ENCODE data around the gene CRYGA. TPM values are rescaled to one million over a fixed set of nuclear protein-coding genes. Genes with fewer than 3 reads are reported as not detected.

The CRYGA gene
- polyA plus RNA-seq, 1 of the 3 experiments (the other 2 are of a cell fraction), result not detected

GRCh38 chr2:208186465-208186864, 23.1 kb upstream of the CRYGA start:
- Histone ChIP-seq H3K27me3 (ENCODE audit: insufficient read depth) (no peaks in the 10 kb centered on the region), H3K9ac (no peak overlapping the region), H4K20me1 (ENCODE audit: insufficient read depth) (no peaks in the 10 kb centered on the region), H3K4me3 (ENCODE audit: low read depth in 2 of 2, low read length in 1 of 2) (no peak overlapping the region), H3F3A (replicated peaks; ENCODE audit: insufficient read depth) (no peaks in the 10 kb centered on the region), H3K9me3 (no peaks in the 10 kb centered on the region), H3K4me2 (no peak overlapping the region), H3K79me2 (ENCODE audit: insufficient read depth) (no peaks in the 10 kb centered on the region), H3K9me2 (no peaks in the 10 kb centered on the region), H3K4me1 (ENCODE audit: control insufficient read depth in 1 of 2, insufficient read depth in 2 of 2, low read depth in 1 of 2, low read length in 1 of 2) (no peaks in the 10 kb centered on the region; a peak in 1 of 4 replicates), H2AFZ (ENCODE audit: low read depth) (no peak overlapping the region), H3K27ac (ENCODE audit: low read depth in 2 of 2, low read length in 1 of 2) (no peak overlapping the region), H3K36me3 (replicated peaks in 1 of 2; ENCODE audit: control insufficient read depth in 1 of 2, insufficient read depth in 2 of 2, low read length in 1 of 2) (no peaks in the 10 kb centered on the region)
- ChIA-PET POLR2A (no interaction called here), CTCF (interaction anchor here (1.8 to 1.9 kb wide), 2 partner anchors 11 to 68 kb away, joined by 4 to 12 read pairs; no protein-coding TSS in a partner anchor)
- TF ChIP-seq, protein P1, sequence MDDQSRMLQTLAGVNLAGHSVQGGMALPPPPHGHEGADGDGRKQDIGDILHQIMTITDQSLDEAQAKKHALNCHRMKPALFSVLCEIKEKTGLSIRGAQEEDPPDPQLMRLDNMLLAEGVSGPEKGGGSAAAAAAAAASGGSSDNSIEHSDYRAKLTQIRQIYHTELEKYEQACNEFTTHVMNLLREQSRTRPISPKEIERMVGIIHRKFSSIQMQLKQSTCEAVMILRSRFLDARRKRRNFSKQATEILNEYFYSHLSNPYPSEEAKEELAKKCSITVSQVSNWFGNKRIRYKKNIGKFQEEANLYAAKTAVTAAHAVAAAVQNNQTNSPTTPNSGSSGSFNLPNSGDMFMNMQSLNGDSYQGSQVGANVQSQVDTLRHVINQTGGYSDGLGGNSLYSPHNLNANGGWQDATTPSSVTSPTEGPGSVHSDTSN (IDR thresholded peaks at IDR 0.05), result no peak
- TF ChIP-seq USF2 (IDR thresholded peaks at IDR 0.05; ENCODE audit: borderline replicate concordance, low read depth, low read length) (no peak), FOXJ3 (CRISPR knock-in tag; IDR thresholded peaks at IDR 0.05) (no peak)
- WGBS (ENCODE audit: low lambda C conversion rate), result 59% methylated on average over 5 of the region's 5 CpGs
- no peak for DNase-seq

DNA sequence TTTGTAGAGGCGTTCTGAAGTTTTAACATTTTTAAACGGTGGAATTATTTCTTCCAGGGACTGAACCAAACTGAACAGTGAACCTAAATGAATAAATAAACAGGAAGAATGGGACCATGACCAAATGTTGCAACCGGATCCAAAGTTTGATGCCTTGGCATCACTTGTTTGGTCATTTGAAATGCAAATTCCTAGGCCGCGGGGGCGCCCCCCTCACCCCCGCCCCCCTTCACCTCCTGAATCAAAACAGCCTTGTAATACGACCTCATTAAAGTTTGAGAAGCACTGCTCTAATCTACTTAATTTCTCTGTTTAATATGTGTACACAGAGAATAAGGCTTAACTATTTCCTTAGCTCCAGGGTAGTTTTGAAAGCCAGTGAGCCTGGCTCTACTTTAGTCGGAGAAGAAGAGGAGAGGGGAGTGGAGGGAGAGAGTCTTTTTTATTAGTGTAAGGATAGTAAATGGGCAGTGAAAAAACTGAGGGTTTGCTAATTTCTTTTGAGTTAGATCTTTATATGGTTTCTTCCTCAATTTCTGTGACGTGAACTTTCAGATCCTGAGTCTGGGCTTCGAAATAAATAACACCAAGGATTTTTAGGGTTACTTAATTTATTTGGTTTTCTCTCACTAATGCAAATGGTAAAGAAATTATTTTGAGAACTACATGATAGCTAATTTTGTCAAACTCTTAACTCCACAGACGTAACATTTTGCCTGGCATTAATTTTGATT, 20.8 kb upstream of the CRYGA start:
- 64% methylated on average over 12 of the region's 12 CpGs for WGBS (ENCODE audit: low lambda C conversion rate)
- no peaks in the 10 kb centered on the region for H3K27me3 ChIP-seq (ENCODE audit: insufficient read depth)

More for the DNA sequence above, 20.8 kb upstream of the CRYGA start:
- H3K9me2 ChIP-seq, result no peaks in the 10 kb centered on the region
- no peak overlapping the region for H3K9ac ChIP-seq
- ChIA-PET POLR2A (no interaction called here), CTCF (interaction anchor here (0.6 to 1.9 kb wide), 2 partner anchors 9 to 70 kb away, joined by 3 to 5 read pairs; no protein-coding TSS in a partner anchor)
- H3K4me1 ChIP-seq (ENCODE audit: control insufficient read depth in 1 of 2, insufficient read depth in 2 of 2, low read depth in 1 of 2, low read length in 1 of 2), result no peaks in the 10 kb centered on the region; a peak in 1 of 4 replicates
- no peak for DNase-seq
- no peaks in the 10 kb centered on the region for H3K79me2 ChIP-seq (ENCODE audit: insufficient read depth)
- H3K9me3 ChIP-seq, result no peaks in the 10 kb centered on the region
- no peak overlapping the region for H2AFZ ChIP-seq (ENCODE audit: low read depth)
- no peaks in the 10 kb centered on the region for H3F3A ChIP-seq (replicated peaks; ENCODE audit: insufficient read depth)
- no peak overlapping the region for H3K27ac ChIP-seq (ENCODE audit: low read depth in 2 of 2, low read length in 1 of 2)
- TF ChIP-seq CHD2 (IDR thresholded peaks at IDR 0.05; ENCODE audit: low read length, partially characterized antibody) (no peak), GABPA (IDR thresholded peaks at IDR 0.05; ENCODE audit: low read depth) (no peak), POLR2AphosphoS5 (IDR thresholded peaks at IDR 0.05; ENCODE audit: low read depth, low read length) (no peak), TAF1 (IDR thresholded peaks at IDR 0.05; ENCODE audit: borderline replicate concordance, low read depth, low read length) (no peak), GATA2 (CRISPR knock-in tag; IDR thresholded peaks at IDR 0.05) (no peak), MAX (IDR thresholded peaks at IDR 0.05; ENCODE audit: low read depth) (no peak), SIN3A (IDR thresholded peaks at IDR 0.05; ENCODE audit: borderline replicate concordance, low read depth, low read length) (no peak), ZBTB33 (IDR thresholded peaks at IDR 0.05; ENCODE audit: borderline replicate concordance, low read depth) (no peak), FOXM1 (IDR thresholded peaks at IDR 0.05; ENCODE audit: low read depth) (no peak)
- no peak overlapping the region for H3K4me3 ChIP-seq (ENCODE audit: low read depth in 2 of 2, low read length in 1 of 2)
- no peak overlapping the region for H3K4me2 ChIP-seq
- no peaks in the 10 kb centered on the region for H3K36me3 ChIP-seq (replicated peaks in 1 of 2; ENCODE audit: control insufficient read depth in 1 of 2, insufficient read depth in 2 of 2, low read length in 1 of 2)
- H4K20me1 ChIP-seq (ENCODE audit: insufficient read depth), result no peaks in the 10 kb centered on the region
